ENCODE data around the gene SRRT.
A peak's percentile ranks its signal among the peaks of the same experiment; 100 is the strongest.

The SRRT gene

DNA sequence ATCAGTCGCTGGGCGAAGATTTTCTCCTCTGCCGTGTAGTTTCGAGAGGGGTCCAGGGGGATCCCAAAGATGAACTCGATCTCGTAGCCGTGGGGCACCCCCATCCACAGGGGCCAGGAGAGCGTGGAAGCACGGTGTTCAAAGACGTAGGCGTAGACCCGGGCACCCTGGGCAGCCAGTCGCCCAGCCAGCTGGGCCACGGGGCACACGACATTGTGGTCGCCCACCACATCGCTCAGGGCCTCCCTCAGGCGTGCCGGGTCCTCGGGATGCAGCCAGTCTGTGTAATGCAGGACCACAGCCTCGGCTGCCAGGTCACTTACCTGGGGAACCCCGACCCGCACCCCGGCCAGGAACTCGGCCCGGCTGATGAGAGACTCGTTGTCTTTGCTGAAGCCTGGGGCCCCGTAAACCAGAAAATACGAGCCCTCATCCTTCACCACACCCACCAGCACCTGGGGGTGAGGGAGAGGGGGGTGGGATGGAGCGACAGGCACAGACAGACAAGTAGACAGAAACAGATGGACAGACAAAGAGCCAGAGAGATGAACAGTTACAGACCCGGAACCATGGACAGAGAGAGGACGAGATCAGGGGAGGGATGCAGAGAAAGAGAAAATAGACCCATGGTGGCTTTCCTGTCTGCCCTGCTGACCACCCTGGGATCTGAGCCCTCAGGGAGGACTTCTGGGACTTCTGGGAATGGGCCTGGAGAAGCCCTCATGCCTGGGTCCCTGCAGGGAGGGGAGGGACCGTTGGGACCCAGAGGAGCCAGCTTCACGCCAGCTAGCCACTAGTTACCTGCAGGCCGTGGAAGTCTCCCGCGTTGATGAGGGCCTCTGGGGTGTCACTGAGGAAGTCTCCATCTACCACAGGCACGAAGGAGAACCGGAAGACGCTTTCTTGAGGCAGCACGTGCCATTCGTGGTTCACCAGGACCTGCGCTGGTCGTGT, 17.7 kb downstream of the SRRT start:
- H3K4me1 ChIP-seq (ENCODE audit: control insufficient read depth, low read depth, low read length): peaks cover 5% of the 10 kb centered on the region
- H3K4me3 ChIP-seq (ENCODE audit: low read length): no peak overlapping the region
- H3K27ac ChIP-seq (ENCODE audit: low read length): no peak overlapping the region
- H3K27me3 ChIP-seq (ENCODE audit: control insufficient read depth, insufficient read depth, low read length): peaks cover 19% of the 10 kb centered on the region
- H3K36me3 ChIP-seq (ENCODE audit: control insufficient read depth, low read depth, low read length): peaks cover 11% of the 10 kb centered on the region
- H3K9me3 ChIP-seq (ENCODE audit: control insufficient read depth, low read depth, low read length): no peaks in the 10 kb centered on the region
- no peak overlapping the region for H3K9ac ChIP-seq (ENCODE audit: low read length)

DNA sequence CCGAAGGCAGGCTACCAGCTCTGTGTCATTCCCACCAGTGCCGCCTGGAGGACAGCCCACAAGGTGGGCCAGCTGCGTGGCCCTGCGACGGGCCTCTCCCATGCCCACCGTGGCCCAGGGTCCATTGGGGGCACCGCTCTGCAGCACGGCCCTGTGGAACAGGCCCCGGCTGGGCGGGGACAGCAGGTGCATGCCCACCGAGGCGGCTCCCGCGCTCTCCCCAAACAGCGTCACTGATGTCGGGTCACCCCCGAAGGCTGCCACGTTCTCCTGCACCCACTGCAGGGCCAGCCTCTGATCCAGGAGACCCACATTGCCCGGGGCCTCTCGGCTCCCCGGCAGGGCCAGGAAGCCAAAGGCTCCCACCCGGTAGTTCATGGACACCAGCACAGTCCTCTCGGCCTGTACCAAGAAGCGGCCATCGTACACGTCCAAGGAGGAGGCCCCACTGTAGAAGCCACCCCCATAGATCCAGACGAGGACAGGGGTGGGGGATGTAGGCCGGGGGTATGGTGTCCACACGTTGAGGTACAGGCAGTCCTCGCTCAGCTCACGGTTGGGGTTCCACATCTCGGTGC, 18.5 kb downstream of the SRRT start:
- H3K27me3 ChIP-seq (ENCODE audit: control insufficient read depth, insufficient read depth, low read length): peaks cover 19% of the 10 kb centered on the region
- peaks cover 5% of the 10 kb centered on the region for H3K4me1 ChIP-seq (ENCODE audit: control insufficient read depth, low read depth, low read length)
- H3K9ac ChIP-seq (ENCODE audit: low read length): no peak overlapping the region
- no peaks in the 10 kb centered on the region for H3K9me3 ChIP-seq (ENCODE audit: control insufficient read depth, low read depth, low read length)
- H3K27ac ChIP-seq (ENCODE audit: low read length): no peak overlapping the region
- peaks cover 4% of the 10 kb centered on the region for H3K36me3 ChIP-seq (ENCODE audit: control insufficient read depth, low read depth, low read length)
- no peak overlapping the region for H3K4me3 ChIP-seq (ENCODE audit: low read length)

DNA sequence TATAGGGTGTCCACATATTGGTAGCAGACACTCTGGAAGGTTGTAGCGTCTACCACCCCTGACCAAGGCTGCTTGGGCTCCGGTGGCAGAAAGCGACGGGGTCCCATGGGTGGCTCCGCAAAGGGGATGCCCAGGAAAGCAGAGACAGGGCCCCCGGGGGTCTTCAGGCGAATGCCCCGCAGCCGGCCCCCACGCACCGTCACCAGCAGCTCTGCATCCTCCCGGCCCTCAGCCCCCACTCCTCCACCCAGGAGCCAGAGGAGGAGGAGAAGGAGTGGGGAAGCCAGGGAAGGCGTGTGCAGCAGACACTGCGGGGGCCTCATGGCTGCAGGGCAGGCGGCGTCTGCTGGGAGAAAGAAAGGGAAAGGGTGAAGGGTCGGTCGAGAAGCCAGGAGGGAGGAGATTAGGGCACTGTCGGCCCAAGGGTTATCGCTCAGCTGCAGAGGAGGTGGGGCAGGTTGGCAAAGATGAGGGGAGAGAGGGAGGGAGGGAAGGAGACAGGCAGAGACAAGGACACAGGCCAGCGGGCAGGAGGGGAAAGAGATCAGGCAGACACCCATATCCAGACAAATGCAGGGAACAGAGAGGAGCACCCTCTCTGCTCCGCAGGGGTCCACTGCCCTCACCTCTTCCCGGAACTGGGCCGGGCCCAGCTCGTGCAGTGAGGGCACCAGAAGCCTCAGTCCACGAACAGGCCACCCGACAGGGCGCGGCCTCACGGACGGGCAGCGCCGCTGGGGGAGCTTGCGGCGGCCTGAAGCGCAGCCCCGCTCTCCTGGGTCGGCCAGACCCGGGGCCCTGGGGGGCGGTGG, 19.2 kb downstream of the SRRT start:
- peak overlapping the region; percentile 59 for H3K4me3 ChIP-seq (ENCODE audit: low read length)
- no peaks in the 10 kb centered on the region for H3K36me3 ChIP-seq (ENCODE audit: control insufficient read depth, low read depth, low read length)
- H3K9me3 ChIP-seq (ENCODE audit: control insufficient read depth, low read depth, low read length): no peaks in the 10 kb centered on the region
- no peak overlapping the region for H3K9ac ChIP-seq (ENCODE audit: low read length)
- peaks cover 19% of the 10 kb centered on the region for H3K27me3 ChIP-seq (ENCODE audit: control insufficient read depth, insufficient read depth, low read length)
- H3K4me1 ChIP-seq (ENCODE audit: control insufficient read depth, low read depth, low read length): peaks cover 5% of the 10 kb centered on the region
- H3K27ac ChIP-seq (ENCODE audit: low read length): no peak overlapping the region

DNA sequence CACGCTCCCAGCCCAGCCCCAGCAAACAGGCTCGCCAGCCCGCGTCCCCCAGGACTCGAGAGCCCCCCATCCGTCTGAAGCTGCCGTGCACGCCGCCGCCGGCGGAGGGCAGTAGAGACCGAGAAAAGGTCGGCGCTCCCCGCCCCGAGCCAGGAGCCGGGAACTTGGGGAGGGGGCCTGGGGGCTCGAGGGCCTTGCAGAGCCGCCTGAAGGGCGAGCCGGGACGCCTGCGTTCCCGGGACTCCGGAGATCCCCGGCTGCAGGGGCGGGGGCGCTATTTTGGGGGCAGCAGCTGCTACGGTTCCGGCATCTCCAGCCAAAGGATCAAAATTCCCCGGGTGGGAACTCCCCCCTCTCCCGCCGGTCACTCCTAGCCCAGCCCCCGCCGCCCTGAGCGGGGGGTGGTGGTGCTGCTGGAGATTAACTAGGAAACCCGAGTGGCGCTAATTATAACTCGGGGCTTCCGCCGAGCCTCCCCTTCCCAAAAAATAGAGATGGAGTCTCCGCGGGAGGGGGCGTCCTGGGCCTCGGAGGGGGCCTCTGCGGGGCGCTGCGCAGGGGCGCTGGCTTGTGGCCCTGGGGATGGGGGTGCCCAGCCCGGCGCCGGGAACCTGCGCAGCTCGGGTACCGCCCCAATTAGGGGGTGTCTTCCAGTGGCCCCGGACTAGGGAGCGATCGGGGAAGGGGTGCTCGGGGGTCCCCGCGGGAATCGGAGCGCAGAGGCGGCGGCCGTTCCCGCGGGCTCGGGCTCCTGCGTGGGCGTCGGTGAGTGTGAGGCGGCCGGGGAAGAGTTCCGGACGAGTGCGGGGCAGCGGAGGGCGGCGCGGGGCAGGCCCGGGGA, 20.2 kb downstream of the SRRT start:
- H3K27me3 ChIP-seq (ENCODE audit: control insufficient read depth, insufficient read depth, low read length): peaks cover 19% of the 10 kb centered on the region
- H3K9me3 ChIP-seq (ENCODE audit: control insufficient read depth, low read depth, low read length): no peaks in the 10 kb centered on the region
- H3K36me3 ChIP-seq (ENCODE audit: control insufficient read depth, low read depth, low read length): no peaks in the 10 kb centered on the region
- peak overlapping the region; percentile 59 for H3K4me3 ChIP-seq (ENCODE audit: low read length)
- no peak overlapping the region for H3K27ac ChIP-seq (ENCODE audit: low read length)
- no peak overlapping the region for H3K9ac ChIP-seq (ENCODE audit: low read length)
- H3K4me1 ChIP-seq (ENCODE audit: control insufficient read depth, low read depth, low read length): peaks cover 5% of the 10 kb centered on the region

DNA sequence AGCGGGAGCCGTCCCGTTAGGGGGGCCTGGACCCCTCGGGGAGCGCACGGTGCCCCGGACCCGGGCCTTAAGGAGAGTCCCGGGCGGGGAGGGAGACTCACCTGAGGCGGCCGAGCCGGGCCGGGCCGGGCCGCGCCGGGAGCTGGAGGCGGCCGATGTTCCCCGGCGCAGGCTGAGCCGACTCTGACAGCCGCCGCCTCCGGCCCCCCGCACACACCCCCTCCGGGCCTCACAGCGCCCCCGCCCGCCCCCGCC, 20.7 kb downstream of the SRRT start, which contains the start of gene ACHE:
Gene ACHE, minus strand, starts transcription at position 188 of the 255 bp plus-strand sequence. CDS start 1,656 bp downstream, outside the sequence.
- Histone ChIP-seq H3K9ac (ENCODE audit: low read length) (no peak within 1 kb of the TSS), H3K36me3 (ENCODE audit: control insufficient read depth, low read depth, low read length) (no peaks in the 10 kb centered on the region), H3K27ac (ENCODE audit: low read length) (no peak within 1 kb of the TSS), H3K27me3 (ENCODE audit: control insufficient read depth, insufficient read depth, low read length) (peaks cover 19% of the 10 kb centered on the region), H3K4me3 (ENCODE audit: low read length) (peak within 1 kb of the TSS; percentile 59), H3K9me3 (ENCODE audit: control insufficient read depth, low read depth, low read length) (no peaks in the 10 kb centered on the region), H3K4me1 (ENCODE audit: control insufficient read depth, low read depth, low read length) (peaks cover 5% of the 10 kb centered on the region)

DNA sequence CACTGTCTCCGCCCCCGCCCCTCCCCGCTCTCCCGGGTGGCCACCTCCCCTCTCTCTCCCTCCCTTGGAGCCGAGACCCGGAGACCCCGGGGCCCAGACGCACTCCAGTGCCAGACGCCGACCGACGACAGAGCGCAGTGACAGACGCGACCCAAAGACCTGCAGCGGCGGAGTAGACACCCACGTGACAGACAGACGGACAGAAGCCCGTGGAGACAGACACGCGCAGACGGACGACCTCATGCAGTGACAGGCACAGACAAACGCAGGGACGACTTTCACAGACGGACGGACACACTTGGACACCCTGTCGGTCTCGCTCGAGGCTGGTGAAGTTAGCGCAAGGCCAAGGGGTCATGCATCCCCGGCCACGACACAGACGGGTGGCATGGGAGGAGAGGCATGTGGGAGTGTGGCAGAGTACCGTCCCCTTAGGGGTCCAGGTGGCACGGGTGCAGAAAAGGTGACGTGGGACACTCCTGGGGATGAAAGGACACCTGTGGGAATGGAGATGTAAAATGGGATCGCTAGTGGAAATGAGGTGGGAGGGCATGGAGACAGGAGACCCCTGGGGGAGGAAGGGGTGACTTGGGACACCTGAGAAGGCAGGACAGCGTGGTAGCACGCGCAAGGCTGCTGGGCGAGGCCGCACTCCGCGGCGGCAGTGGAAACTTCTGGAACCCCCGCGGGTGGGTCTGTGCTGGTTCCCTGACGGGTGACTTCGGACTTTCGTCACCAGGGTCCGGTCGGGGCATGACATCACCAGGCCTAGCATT, 21.2 kb downstream of the SRRT start:
- H3K9me3 ChIP-seq (ENCODE audit: control insufficient read depth, low read depth, low read length): no peaks in the 10 kb centered on the region
- no peaks in the 10 kb centered on the region for H3K36me3 ChIP-seq (ENCODE audit: control insufficient read depth, low read depth, low read length)
- peaks cover 4% of the 10 kb centered on the region for H3K4me1 ChIP-seq (ENCODE audit: control insufficient read depth, low read depth, low read length)
- H3K4me3 ChIP-seq (ENCODE audit: low read length): peak overlapping the region; percentile 1
- H3K27ac ChIP-seq (ENCODE audit: low read length): no peak overlapping the region
- H3K9ac ChIP-seq (ENCODE audit: low read length): no peak overlapping the region
- H3K27me3 ChIP-seq (ENCODE audit: control insufficient read depth, insufficient read depth, low read length): peaks cover 19% of the 10 kb centered on the region

DNA sequence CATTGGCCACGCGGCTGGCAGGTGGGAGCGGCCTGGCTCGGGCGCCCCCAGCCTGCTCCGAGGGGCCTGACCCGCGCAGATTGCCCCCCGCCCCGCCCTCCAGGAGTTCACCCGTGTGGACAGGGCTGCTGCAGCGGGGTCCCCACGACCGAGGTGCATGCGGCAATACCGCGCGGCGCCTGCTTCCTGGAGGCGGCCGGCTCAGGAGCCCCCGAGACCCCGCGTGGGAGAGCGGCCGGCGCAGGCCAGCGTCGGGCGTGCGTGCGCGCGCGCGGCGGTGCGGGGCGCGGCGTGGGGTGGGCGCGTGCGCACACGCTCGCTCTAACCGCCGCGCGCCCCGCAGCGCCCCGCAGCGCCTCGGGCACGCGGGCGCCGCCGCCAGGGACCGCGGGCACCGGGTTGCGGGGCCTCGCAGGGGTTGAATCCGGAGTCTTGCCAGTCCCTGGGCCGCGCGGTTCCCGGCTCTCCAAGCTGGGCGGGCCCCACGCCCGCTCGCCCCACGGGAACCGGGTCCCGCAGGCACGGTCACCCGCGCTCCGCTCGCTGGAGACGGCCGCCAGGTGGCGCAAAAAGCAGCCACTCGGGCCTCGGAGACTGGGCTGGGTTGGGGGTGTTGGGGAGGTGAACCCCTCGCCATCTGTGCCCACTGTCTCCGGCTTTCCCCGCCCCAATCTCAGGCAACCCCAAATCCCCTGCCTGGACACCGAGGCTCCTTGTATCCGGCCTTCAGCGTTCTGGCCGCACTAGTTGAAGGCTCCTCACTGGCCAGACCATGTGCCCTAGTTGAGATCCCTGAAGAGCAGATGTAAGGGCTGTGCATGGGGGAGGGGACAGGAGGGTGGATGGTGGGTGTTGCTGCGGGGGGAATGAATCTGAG, 22.1 kb downstream of the SRRT start:
- peaks cover 19% of the 10 kb centered on the region for H3K27me3 ChIP-seq (ENCODE audit: control insufficient read depth, insufficient read depth, low read length)

DNA sequence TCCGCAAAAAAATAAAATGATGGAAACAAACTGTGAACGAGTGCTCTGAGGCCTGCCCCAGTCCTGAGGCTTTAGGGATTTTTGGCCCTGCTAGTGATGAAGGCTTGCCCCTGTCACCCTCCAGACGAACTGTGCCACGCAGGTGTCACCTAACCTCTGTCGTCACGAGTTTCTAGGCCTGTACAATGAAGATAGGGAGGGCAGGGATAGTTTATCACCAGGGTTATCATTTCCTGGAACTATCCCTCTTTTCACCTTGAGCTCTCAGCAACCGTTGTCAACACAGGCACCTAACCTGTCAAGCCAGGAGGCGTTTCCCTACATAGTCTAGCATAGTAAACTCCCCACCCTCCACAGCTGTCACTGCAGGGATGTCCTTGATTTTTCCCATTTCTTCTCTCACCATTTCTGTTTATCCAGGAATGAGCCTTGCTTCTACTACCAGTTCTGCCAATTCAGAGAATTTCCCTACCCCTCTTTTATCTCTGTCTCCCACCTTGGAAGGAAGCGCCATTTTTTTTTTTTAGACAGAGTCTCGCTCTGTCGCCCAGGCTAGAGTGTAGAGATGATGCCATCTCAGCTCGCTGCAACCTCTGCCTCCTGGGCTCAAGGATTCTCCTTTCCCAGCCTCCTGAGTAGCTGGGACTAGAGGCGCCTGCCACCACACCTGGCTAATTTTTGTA, 23.0 kb downstream of the SRRT start:
- no peaks in the 10 kb centered on the region for H3K36me3 ChIP-seq (ENCODE audit: control insufficient read depth, low read depth, low read length)
- H3K4me1 ChIP-seq (ENCODE audit: control insufficient read depth, low read depth, low read length): no peaks in the 10 kb centered on the region
- H3K4me3 ChIP-seq (ENCODE audit: low read length): no peak overlapping the region
- H3K9ac ChIP-seq (ENCODE audit: low read length): no peak overlapping the region
- H3K27me3 ChIP-seq (ENCODE audit: control insufficient read depth, insufficient read depth, low read length): peaks cover 19% of the 10 kb centered on the region
- H3K9me3 ChIP-seq (ENCODE audit: control insufficient read depth, low read depth, low read length): no peaks in the 10 kb centered on the region
- H3K27ac ChIP-seq (ENCODE audit: low read length): no peak overlapping the region

More for the DNA sequence above, 22.1 kb downstream of the SRRT start:
- Histone ChIP-seq H3K4me1 (ENCODE audit: control insufficient read depth, low read depth, low read length) (no peaks in the 10 kb centered on the region), H3K9me3 (ENCODE audit: control insufficient read depth, low read depth, low read length) (no peaks in the 10 kb centered on the region), H3K27ac (ENCODE audit: low read length) (no peak overlapping the region), H3K4me3 (ENCODE audit: low read length) (peak overlapping the region; percentile 1), H3K36me3 (ENCODE audit: control insufficient read depth, low read depth, low read length) (no peaks in the 10 kb centered on the region), H3K9ac (ENCODE audit: low read length) (no peak overlapping the region)

DNA sequence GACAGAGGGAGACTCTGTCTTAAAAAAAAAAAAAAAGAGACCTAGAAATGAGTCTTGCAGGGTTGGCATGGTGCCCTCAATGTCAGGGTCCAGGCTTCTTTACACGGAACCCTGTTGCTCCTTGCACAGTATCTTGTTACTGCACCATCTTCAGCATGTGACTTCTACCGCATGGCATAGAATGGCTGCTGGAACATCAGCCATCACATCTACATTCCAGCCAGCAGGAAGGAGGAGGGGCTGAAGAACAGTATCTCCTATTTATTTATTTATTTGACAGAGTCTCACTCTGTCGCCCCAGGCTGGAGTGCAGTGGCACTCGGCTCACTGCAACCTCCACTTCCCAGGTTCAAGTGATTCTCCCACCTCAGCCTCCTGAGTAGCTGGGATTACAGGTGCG, 24.5 kb downstream of the SRRT start:
- H3K9me3 ChIP-seq (ENCODE audit: control insufficient read depth, low read depth, low read length): no peaks in the 10 kb centered on the region
- no peaks in the 10 kb centered on the region for H3K4me1 ChIP-seq (ENCODE audit: control insufficient read depth, low read depth, low read length)
- no peaks in the 10 kb centered on the region for H3K36me3 ChIP-seq (ENCODE audit: control insufficient read depth, low read depth, low read length)
- no peak overlapping the region for H3K9ac ChIP-seq (ENCODE audit: low read length)
- H3K27ac ChIP-seq (ENCODE audit: low read length): no peak overlapping the region
- no peak overlapping the region for H3K4me3 ChIP-seq (ENCODE audit: low read length)
- peaks cover 19% of the 10 kb centered on the region for H3K27me3 ChIP-seq (ENCODE audit: control insufficient read depth, insufficient read depth, low read length)

Measured in iPS-18a (cell line).